Measurements from ENCODE around the gene PGAP6.

The PGAP6 gene

GRCh38 chr16:322476-323143 is 59.2 kb downstream of the PGAP6 start:
- no peak for DNase-seq

GRCh38 chr16:321532-321931 is 60.2 kb downstream of the PGAP6 start:
- DNase-seq: no peak
